OCI-LY1 (cell line): Measurements from ENCODE around the gene MAP3K14.

ENCODE experiments used
- EZH2 ChIP-seq: fragments of 200-600 bp; sonication (generic), shearing (Covaris generic); IDR thresholded peaks from 2 replicates; pipeline ENCODE4 v1.8.0; 2017; ENCODE audit warnings: borderline replicate concordance, mixed run types, mild to moderate bottlenecking, antibody characterized with exemption, low read length, moderate library complexity, mixed read lengths
- TF ChIP-seq, protein P1 (sequence below): fragments of 200-600 bp; sonication (generic), shearing (Covaris generic); IDR thresholded peaks from 2 replicates; pipeline ENCODE4 v1.5.1; 2017; ENCODE audit warnings: mild to moderate bottlenecking, antibody characterized with exemption, low read length, moderate library complexity, mixed read lengths

DNA sequence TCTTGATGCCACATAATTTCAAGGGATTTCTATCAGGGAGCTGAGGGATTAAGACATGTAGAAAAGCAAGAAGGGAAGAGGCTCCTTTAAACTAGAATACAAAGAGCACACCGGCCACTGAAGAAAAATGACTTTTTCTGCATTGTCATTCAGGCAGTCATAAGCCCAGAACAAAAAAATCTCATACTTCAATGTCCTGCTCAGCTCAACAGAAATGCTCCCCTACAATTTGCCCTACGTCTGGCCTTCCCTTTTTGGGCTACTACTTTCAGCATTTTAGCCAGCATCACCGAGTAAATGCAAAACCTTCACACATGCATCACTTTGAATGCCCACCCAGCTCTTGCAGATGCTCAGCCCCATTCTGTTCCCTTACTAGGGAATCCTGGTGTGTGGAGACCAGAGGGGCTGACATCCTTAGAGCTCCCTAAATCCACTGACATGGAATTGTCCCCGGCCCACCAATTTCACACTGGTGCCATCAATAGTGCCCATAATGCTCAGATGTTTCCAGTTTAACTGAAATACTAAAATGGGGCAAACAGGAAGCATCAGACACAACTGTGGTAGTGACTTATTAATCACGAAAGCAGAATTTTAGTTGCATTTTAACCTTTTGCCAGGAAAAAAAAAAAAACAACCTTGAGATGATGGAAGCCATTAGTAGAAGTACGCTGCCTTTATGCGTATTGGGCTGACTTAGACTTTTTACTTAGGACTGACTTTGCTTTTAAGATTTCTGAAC lies 2.7 kb downstream of the MAP3K14 start:
- TF ChIP-seq, protein P1, sequence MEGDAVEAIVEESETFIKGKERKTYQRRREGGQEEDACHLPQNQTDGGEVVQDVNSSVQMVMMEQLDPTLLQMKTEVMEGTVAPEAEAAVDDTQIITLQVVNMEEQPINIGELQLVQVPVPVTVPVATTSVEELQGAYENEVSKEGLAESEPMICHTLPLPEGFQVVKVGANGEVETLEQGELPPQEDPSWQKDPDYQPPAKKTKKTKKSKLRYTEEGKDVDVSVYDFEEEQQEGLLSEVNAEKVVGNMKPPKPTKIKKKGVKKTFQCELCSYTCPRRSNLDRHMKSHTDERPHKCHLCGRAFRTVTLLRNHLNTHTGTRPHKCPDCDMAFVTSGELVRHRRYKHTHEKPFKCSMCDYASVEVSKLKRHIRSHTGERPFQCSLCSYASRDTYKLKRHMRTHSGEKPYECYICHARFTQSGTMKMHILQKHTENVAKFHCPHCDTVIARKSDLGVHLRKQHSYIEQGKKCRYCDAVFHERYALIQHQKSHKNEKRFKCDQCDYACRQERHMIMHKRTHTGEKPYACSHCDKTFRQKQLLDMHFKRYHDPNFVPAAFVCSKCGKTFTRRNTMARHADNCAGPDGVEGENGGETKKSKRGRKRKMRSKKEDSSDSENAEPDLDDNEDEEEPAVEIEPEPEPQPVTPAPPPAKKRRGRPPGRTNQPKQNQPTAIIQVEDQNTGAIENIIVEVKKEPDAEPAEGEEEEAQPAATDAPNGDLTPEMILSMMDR = no peak
- TF ChIP-seq EZH2 = no peak
